OCI-LY3 (cell line): Measurements from ENCODE around the gene PDGFC.

Source experiments
- CTCF ChIP-seq: fragments of 200-600, 300-600 bp; sonication (generic); IDR thresholded peaks from 2 replicates; pipeline ENCODE4 v1.5.1; 2014; ENCODE audit warnings: antibody characterized with exemption, low read length, low read depth
- EZH2phosphoT487 ChIP-seq: fragments of 200-600 bp; shearing (Covaris generic); IDR thresholded peaks from 2 replicates; pipeline ENCODE4 v1.6.1; 2018; ENCODE audit warnings: antibody characterized with exemption, mixed run types, low read depth

GRCh38 chr4:156873799-156874198, 97.8 kb downstream of the PDGFC start:
- TF ChIP-seq CTCF: no peak
- TF ChIP-seq EZH2phosphoT487: no peak
